Fibroblast of villous mesenchyme (primary cell): ENCODE results near the gene PRKN. TPM values are rescaled to one million over a fixed set of nuclear protein-coding genes. Genes with fewer than 3 reads are reported as not detected.
"Not testable (repeated sequence)": the region's sequence is repeated elsewhere in the genome, so short reads cannot be mapped to it uniquely, and the experiment has no call there.

Source experiments
- DNase-seq: peaks from one replicate; pipeline ENCODE4 v3.0.0-alpha.2; 2010; ENCODE audit warnings: low read depth
- H3K4me3 ChIP-seq: 2 replicates; pipeline ENCODE4 v1.5.1; 2011; ENCODE audit warnings: low read depth, mild to moderate bottlenecking, low read length
- CTCF ChIP-seq: IDR thresholded peaks from 2 replicates; pipeline ENCODE4 v1.5.1; 2012; ENCODE audit warnings: low read depth, mild to moderate bottlenecking, low read length; ENCODE audit not compliant: insufficient read depth
- total RNA-seq: library from RNA; depleted of rRNA; stranded (reverse); fragments of >200 nt; gene quantifications from 2 replicates; pipeline ENCODE4 v1.2.3, GENCODE V29; 2012

The PRKN gene
- total RNA-seq, 1 donor = 2.2 TPM

- no peak for DNase-seq
- H3K4me3 ChIP-seq = no peak overlapping the region
- no peak for TF ChIP-seq CTCF
These were observed 873.9 kb downstream of the PRKN start for GRCh38 chr6:161853657-161854056.

GRCh38 chr6:161851486-161851885, 876.1 kb downstream of the PRKN start:
- not testable (repeated sequence) for DNase-seq

GRCh38 chr6:161850562-161850961, 877.0 kb downstream of the PRKN start:
- DNase-seq = no peak
- TF ChIP-seq CTCF = no peak
- H3K4me3 ChIP-seq = no peak overlapping the region

More at GRCh38 chr6:161851486-161851885, 876.1 kb downstream of the PRKN start:
- not testable (repeated sequence) for H3K4me3 ChIP-seq

GRCh38 chr6:161847628-161848027, 879.9 kb downstream of the PRKN start:
- no peak for TF ChIP-seq CTCF
- H3K4me3 ChIP-seq = no peak overlapping the region
- DNase-seq = no peak

- TF ChIP-seq CTCF = no peak
- H3K4me3 ChIP-seq = no peak overlapping the region
- DNase-seq = no peak
These were observed 882.8 kb downstream of the PRKN start for GRCh38 chr6:161844804-161845203.

GRCh38 chr6:161843066-161843465, 884.5 kb downstream of the PRKN start:
- DNase-seq = no peak
- no peak for TF ChIP-seq CTCF
- H3K4me3 ChIP-seq = no peak overlapping the region

GRCh38 chr6:161840380-161840779, 887.2 kb downstream of the PRKN start:
- no peak overlapping the region for H3K4me3 ChIP-seq
- DNase-seq = no peak
- TF ChIP-seq CTCF = no peak
